Smooth muscle cell (in vitro differentiated cells): ENCODE results near the gene SMARCA5. TPM values are rescaled to one million over a fixed set of nuclear protein-coding genes. Genes with fewer than 3 reads are reported as not detected.

ENCODE experiments used
- DNase-seq: peaks from one replicate; lab custom pipeline; 2025; ENCODE audit not compliant: unreplicated experiment; lab: John Stamatoyannopoulos, UW
- H2AFZ ChIP-seq: fragments of 200-600 bp; sonication (generic); 2 replicates; pipeline ENCODE4 v1.6.0; 2016; ENCODE audit warnings: antibody characterized with exemption, low read depth, mild to moderate bottlenecking
- H3F3A ChIP-seq: fragments of 200-600 bp; sonication (generic); 2 replicates; pipeline ENCODE4 v1.6.0; 2017; ENCODE audit warnings: antibody characterized with exemption, low read depth
- H3K27ac ChIP-seq: fragments of 200-600 bp; sonication (generic); 2 replicates; pipeline ENCODE4 v1.5.1; 2016; ENCODE audit warnings: low read depth, mild to moderate bottlenecking
- H3K27me3 ChIP-seq: fragments of 200-600 bp; sonication (generic); 2 replicates; pipeline ENCODE4 v1.6.1; 2016; ENCODE audit warnings: low read depth, mild to moderate bottlenecking
- H3K36me3 ChIP-seq: fragments of 200-600 bp; sonication (generic); 2 replicates; pipeline ENCODE4 v1.5.1; 2016; ENCODE audit warnings: low read depth
- H3K4me1 ChIP-seq: fragments of 200-600 bp; sonication (generic); 2 replicates; pipeline ENCODE4 v1.5.1; 2016; ENCODE audit warnings: low read depth
- H3K4me2 ChIP-seq: fragments of 200-600 bp; sonication (generic); 2 replicates; pipeline ENCODE4 v1.6.0; 2016; ENCODE audit warnings: mild to moderate bottlenecking
- H3K4me3 ChIP-seq: fragments of 200-600 bp; sonication (generic); 2 replicates; pipeline ENCODE4 v1.5.1; 2016; ENCODE audit warnings: mild to moderate bottlenecking
- H3K79me2 ChIP-seq: fragments of 200-600 bp; sonication (generic); 2 replicates; pipeline ENCODE4 v1.6.0; 2016; ENCODE audit warnings: low read depth, mild to moderate bottlenecking
- H3K9ac ChIP-seq: fragments of 200-600 bp; sonication (generic); 2 replicates; pipeline ENCODE4 v1.6.0; 2016; ENCODE audit warnings: low read depth
- H3K9me3 ChIP-seq: fragments of 200-600 bp; sonication (generic); replicated peaks from 2 replicates; pipeline ENCODE4 v1.5.1; 2016; ENCODE audit warnings: low read depth
- H4K20me1 ChIP-seq: fragments of 200-600 bp; sonication (generic); 2 replicates; pipeline ENCODE4 v1.6.0; 2016; ENCODE audit warnings: low read depth
- WGBS: methylation state at CpG from one replicate; pipeline ENCODE4 v1.1.7; 2016; ENCODE audit warnings: low lambda C conversion rate; 5-methylcytosine and 5-hydroxymethylcytosine counted together
- polyA plus RNA-seq: library from polyadenylated mRNA; unstranded; fragments of >200 nt; fragmentation: Nextera tagmentation; extraction: Ambion mirVana; gene quantifications from 2 replicates; pipeline ENCODE4 v1.2.1, GENCODE V29; 2016
- total RNA-seq: library from RNA; depleted of rRNA; stranded (reverse); fragments of >200 nt; gene quantifications from 2 replicates; pipeline ENCODE4 v1.2.3, GENCODE V29; 2014
- TF ChIP-seq, protein P1 (sequence below): fragments of 200-600 bp; sonication (generic); IDR thresholded peaks from 2 replicates; pipeline ENCODE4 v1.5.1; 2017; ENCODE audit warnings: borderline replicate concordance, mild to moderate bottlenecking, antibody characterized with exemption; ENCODE audit not compliant: insufficient read depth, poor library complexity, severe bottlenecking

SMARCA5 gene
- total and polyA plus RNA-seq, 2 experiments from 2014 or later, result 31.2 to 80.2 TPM

DNA sequence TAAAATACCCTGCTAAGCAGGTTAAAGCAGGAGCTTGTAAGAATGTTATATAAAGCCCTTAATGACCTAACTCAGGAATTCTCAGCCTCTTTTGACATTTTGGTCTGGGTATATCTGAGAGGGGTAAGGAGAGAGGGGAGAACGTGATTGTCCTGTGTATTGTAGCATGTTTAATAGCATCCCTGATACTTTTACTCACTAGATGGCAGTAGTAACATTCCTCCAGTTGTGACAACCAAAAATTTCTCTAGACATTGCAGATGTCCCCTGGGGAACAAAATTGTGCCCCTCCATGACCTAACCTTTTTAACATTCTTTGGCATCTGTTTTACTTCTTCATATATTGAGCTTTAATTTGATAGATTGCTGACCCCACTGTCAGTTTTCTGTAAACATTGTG, 17.9 kb downstream of the SMARCA5 start:
- H3K9ac ChIP-seq, result no peak overlapping the region
- 90% methylated on average over 1 of the region's 1 CpG for WGBS
- TF ChIP-seq, protein P1, sequence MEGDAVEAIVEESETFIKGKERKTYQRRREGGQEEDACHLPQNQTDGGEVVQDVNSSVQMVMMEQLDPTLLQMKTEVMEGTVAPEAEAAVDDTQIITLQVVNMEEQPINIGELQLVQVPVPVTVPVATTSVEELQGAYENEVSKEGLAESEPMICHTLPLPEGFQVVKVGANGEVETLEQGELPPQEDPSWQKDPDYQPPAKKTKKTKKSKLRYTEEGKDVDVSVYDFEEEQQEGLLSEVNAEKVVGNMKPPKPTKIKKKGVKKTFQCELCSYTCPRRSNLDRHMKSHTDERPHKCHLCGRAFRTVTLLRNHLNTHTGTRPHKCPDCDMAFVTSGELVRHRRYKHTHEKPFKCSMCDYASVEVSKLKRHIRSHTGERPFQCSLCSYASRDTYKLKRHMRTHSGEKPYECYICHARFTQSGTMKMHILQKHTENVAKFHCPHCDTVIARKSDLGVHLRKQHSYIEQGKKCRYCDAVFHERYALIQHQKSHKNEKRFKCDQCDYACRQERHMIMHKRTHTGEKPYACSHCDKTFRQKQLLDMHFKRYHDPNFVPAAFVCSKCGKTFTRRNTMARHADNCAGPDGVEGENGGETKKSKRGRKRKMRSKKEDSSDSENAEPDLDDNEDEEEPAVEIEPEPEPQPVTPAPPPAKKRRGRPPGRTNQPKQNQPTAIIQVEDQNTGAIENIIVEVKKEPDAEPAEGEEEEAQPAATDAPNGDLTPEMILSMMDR, result peak; percentile 10
- peaks cover 52% of the 10 kb centered on the region for H4K20me1 ChIP-seq
- H3K4me3 ChIP-seq, result no peak overlapping the region
- no peaks in the 10 kb centered on the region for H3F3A ChIP-seq
- H3K79me2 ChIP-seq, result peaks cover 32% of the 10 kb centered on the region
- no peak overlapping the region for H3K4me2 ChIP-seq
- no peak overlapping the region for H3K27ac ChIP-seq
- H2AFZ ChIP-seq, result no peak overlapping the region
- DNase-seq, result no peak
- no peaks in the 10 kb centered on the region for H3K4me1 ChIP-seq
- peaks cover 50% of the 10 kb centered on the region for H3K36me3 ChIP-seq
- no peaks in the 10 kb centered on the region for H3K27me3 ChIP-seq
- no peaks in the 10 kb centered on the region for H3K9me3 ChIP-seq

DNA sequence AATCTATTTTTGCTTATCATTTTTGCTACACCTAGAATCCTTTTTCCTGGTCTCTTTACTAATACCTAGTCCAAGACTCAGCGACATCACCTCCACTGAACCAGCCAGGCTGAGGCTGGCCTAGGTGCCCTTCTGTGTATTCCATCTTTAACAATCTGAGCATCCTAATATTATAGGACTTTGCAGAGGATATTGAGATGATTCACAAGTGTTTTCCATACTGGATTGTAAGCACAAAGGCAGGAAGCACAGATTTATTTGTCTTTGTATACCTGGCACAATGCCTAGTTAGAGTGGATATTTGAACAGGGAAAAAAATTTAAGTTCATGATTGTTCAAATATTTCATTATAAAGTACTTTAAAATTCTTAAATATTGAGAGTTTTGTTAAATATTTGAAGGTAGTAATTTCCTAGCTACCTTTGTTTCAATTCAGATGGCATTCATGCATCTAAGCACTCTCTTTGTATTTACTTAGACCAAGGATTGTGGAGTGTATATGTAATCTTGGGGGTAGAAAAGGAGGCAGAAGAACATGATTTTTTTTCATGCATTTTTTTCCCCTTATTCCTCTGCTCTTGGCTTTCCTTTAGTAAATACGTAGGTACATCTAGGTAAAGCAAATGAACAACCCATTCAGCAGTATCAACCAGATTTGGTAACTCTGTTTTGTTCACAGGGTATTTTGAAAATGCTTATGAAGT, 18.4 kb downstream of the SMARCA5 start:
- Histone ChIP-seq H3K4me1 (no peaks in the 10 kb centered on the region), H3F3A (no peaks in the 10 kb centered on the region), H3K4me2 (no peak overlapping the region), H3K27ac (no peak overlapping the region), H3K79me2 (peaks cover 30% of the 10 kb centered on the region), H3K27me3 (no peaks in the 10 kb centered on the region), H3K9me3 (no peaks in the 10 kb centered on the region), H3K4me3 (no peak overlapping the region), H3K36me3 (peaks cover 50% of the 10 kb centered on the region), H4K20me1 (peaks cover 49% of the 10 kb centered on the region), H2AFZ (no peak overlapping the region), H3K9ac (no peak overlapping the region)
- DNase-seq, result no peak
- TF ChIP-seq, protein P1, result no peak
- WGBS, result 93% methylated on average over 2 of the region's 2 CpGs

GRCh38 chr4:143538979-143539669, 25.6 kb downstream of the SMARCA5 start:
- H3K79me2 ChIP-seq, result peaks cover 9% of the 10 kb centered on the region
- H3K27ac ChIP-seq, result no peak overlapping the region
- peaks cover 59% of the 10 kb centered on the region for H3K36me3 ChIP-seq
- no peak overlapping the region for H3K4me3 ChIP-seq
- no peaks in the 10 kb centered on the region for H3K4me1 ChIP-seq
- H4K20me1 ChIP-seq, result peaks cover 19% of the 10 kb centered on the region
- 98% methylated on average over 4 of the region's 4 CpGs for WGBS
- H3K27me3 ChIP-seq, result no peaks in the 10 kb centered on the region
- H3F3A ChIP-seq, result no peaks in the 10 kb centered on the region
- H3K4me2 ChIP-seq, result no peak overlapping the region
- H2AFZ ChIP-seq, result no peak overlapping the region
- H3K9me3 ChIP-seq, result no peaks in the 10 kb centered on the region
- TF ChIP-seq, protein P1, result no peak
- H3K9ac ChIP-seq, result no peak overlapping the region
- DNase-seq, result no peak
